Vagina (tissue), 2 donors: ENCODE results near the gene IRF6.

Experiments
- CTCF ChIP-seq, 3 experiments: fragments of 450-650 bp in 2 of 3; fragments of 200-600 bp in 1 of 3; sonication (generic) in 1 of 3; IDR thresholded peaks; one replicate each; pipeline ENCODE4 v1.5.1; 2017 to 2019; ENCODE audit warnings: antibody characterized with exemption in 3 of 3, mild to moderate bottlenecking in 2 of 3, moderate library complexity in 2 of 3
- POLR2A ChIP-seq, 2 donors: fragments of 450-650 bp; IDR thresholded peaks; one replicate each; pipeline ENCODE4 v1.6.1; 2017; ENCODE audit warnings: antibody characterized with exemption in 2 of 2, mild to moderate bottlenecking in 2 of 2, moderate library complexity in 2 of 2
- POLR2AphosphoS5 ChIP-seq, 2 donors: sonication (generic); formaldehyde crosslinking; IDR thresholded peaks; one replicate each; pipeline ENCODE4 v1.9.0; 2017; ENCODE audit warnings: antibody characterized with exemption in 2 of 2, mild to moderate bottlenecking in 2 of 2, low read depth in 1 of 2; ENCODE audit not compliant: insufficient read depth in 1 of 2

GRCh38 chr1:209822706-209823105 is 16.8 kb upstream of the IRF6 start:
- TF ChIP-seq CTCF (IDR thresholded peaks at IDR 0.05), result no peak
- no peak for TF ChIP-seq POLR2A (IDR thresholded peaks at IDR 0.05)
- no peak for TF ChIP-seq POLR2AphosphoS5 (IDR thresholded peaks at IDR 0.05; ENCODE audit: insufficient read depth in 1 of 2, low read depth in 1 of 2)
